ENCODE results near the gene ERF.

- TF ChIP-seq HDGF (IDR thresholded peaks at IDR 0.05; ENCODE audit: borderline replicate concordance), result no peak
- no peak for TF ChIP-seq SUZ12 (IDR thresholded peaks at IDR 0.05)
- TF ChIP-seq SP1 (IDR thresholded peaks at IDR 0.05), result no peak
- no peak for TF ChIP-seq BHLHE40 (IDR thresholded peaks at IDR 0.05; ENCODE audit: borderline replicate concordance)
Observed at GRCh38 chr19:42294471-42295137, 39.7 kb upstream of the ERF start.
